GM12873 (cell line): Measurements from ENCODE around the gene NEURL2.

ENCODE experiments used
- CTCF ChIP-seq: IDR thresholded peaks from 2 replicates; pipeline ENCODE4 v1.5.1; 2012; ENCODE audit warnings: low read depth, mild to moderate bottlenecking, moderate library complexity, low read length, control low read depth; ENCODE audit not compliant: insufficient read depth; ENCODE audit errors: missing control alignments

Gene NEURL2

GRCh38 chr20:45890985-45891983 is at the start of gene NEURL2, which contains the start of gene CTSA:
TSS of gene NEURL2 (minus strand) at chr20:45891208. CDS start at chr20:45890991, 217 bp downstream.
TSS of gene CTSA (plus strand) at chr20:45891335. CDS start at chr20:45891569, 234 bp downstream.
- TF ChIP-seq CTCF = no peak

GRCh38 chr20:45940469-45940868 is 49.5 kb upstream of the NEURL2 start:
- TF ChIP-seq CTCF = no peak

- no peak for TF ChIP-seq CTCF
Observed at GRCh38 chr20:45940053-45940452, 49.0 kb upstream of the NEURL2 start.

- no peak for TF ChIP-seq CTCF
Observed at GRCh38 chr20:45938727-45939438, 47.9 kb upstream of the NEURL2 start.

GRCh38 chr20:45937765-45938164 is 46.8 kb upstream of the NEURL2 start:
- TF ChIP-seq CTCF = no peak

GRCh38 chr20:45935416-45936046 is 44.5 kb upstream of the NEURL2 start:
- no peak for TF ChIP-seq CTCF
